ENCODE data around the gene BMPER.

Gene BMPER

DNA sequence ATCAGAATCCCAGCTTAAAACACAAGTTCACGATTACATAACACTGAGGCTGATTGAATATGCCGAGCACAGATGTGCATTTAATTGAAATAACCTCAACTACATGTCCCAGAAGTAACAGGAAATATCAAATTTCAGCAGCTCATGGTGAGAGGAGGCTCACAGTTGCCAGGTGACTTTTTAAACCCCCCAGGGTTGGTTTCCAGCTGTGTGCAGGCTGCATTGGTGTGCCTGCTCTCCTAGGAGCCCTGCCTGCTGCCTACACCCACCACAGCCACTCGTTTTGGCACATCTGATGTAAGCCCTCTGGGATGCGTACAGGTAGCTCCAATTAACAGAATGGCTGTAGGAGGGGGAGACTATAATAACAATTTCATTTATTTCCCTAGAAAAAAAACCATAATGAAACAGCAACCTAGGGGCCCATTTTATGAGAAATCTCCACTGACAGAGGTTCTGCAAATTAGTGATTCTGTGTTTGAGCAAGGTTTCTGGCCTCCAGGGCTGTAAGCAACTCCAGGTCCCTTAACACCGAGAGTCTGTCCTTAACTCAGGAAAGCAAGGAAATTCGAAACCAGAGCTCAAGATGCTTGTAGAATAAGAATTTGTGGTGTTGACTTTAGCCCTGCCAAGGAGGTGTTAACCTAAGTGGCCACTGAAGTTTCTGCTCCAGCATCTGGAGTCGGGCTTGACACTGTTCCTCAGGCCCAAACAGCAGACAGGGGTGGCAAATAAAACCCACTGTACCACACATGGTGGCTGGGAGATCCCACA lies 161.9 kb downstream of the BMPER start:
- no peak for DNase-seq

DNA sequence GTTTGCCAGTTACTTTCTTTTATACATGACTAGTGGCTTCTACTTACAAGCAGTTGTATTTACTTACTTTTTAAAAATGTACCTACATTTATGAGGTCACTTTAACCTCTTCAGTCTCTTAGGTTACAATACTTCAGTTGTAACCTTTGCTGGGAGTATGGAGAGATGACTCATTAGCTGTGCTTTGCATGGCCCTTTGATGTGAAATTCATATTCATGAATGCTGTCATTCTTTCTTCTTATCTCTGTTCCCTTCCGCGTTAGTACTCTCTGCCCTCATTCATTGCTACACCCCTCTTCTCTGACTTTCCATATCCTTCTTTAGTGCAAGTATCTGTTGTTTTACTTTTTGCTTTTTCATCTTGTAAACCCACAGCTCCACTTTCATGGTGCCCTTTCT lies 164.3 kb downstream of the BMPER start:
- no peak for DNase-seq

DNA sequence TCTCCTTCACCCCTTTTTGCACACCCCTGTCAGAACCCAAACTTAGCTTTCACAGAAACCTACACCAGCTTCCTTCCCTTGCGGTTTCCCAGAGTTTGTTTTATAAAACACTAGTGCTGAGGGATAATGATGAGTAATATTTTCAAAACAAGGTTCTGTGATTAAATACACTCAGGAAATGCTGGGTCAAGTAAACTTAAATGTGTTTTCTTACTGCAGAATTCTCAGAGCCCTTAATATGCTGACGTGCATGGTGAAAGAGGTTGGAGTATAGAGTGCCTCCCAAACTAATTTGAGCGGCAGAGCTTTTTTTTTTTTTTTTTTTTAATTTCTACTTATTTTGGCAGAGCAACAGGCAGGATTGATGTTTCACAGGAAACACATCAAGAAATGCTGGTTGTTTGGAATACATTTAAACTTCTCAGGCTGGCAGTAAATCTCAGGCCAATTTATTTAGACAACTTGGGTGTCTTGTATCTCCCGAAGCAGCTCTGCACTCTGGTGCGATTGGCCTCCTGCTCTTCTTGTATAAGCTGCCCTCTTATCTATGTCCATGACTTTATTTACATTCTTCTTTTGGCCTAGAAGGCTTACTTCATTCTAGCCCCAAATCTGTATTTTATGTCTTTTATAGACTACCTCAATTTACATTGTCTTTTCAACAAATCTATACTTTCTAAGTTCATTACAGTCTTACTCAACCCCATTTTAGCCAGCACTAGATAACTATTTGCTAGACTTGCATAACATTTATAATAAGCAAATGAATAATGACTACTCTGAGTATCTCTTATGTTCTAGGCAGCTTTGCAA lies 165.4 kb downstream of the BMPER start:
- no peak for DNase-seq

DNA sequence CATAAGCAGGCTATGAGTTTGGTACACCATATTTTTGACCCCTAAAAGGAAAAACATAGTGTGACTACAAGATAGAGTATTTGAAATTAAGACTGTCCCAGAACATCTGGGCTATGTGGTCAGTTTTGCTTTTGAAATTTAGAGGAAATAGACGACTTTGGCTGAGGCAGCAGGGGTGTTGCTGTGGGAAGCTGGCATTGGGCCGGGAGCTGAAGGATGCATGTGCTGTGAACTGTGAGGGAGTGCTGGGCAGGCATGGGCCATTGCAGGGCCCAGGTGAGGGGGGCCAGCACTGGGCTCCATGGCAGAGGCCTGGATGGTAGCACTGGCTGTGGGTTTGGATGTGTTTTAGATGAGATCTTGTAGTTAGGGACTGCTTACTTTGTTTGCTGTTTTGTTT lies 168.3 kb downstream of the BMPER start:
- DNase-seq: no peak

DNA sequence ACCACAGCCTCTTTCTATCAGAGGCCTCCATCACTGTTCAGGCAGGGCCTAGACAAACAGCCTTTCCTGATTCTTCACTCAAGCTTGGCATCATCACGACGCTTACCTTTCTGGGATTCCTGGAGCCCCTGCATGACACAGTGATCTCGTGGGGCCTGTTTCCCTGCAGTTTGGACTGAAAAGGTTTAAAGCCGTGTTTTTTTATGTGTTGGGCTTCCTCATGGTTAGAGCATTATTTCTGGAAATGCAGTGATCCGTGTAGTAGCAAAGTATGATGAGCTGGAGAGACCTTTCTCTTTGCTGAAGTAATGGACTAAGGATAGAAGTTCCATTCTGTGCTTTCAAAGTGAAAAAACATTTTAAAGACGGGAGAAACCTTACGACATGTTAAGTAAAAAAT lies 169.1 kb downstream of the BMPER start:
- DNase-seq: no peak

DNA sequence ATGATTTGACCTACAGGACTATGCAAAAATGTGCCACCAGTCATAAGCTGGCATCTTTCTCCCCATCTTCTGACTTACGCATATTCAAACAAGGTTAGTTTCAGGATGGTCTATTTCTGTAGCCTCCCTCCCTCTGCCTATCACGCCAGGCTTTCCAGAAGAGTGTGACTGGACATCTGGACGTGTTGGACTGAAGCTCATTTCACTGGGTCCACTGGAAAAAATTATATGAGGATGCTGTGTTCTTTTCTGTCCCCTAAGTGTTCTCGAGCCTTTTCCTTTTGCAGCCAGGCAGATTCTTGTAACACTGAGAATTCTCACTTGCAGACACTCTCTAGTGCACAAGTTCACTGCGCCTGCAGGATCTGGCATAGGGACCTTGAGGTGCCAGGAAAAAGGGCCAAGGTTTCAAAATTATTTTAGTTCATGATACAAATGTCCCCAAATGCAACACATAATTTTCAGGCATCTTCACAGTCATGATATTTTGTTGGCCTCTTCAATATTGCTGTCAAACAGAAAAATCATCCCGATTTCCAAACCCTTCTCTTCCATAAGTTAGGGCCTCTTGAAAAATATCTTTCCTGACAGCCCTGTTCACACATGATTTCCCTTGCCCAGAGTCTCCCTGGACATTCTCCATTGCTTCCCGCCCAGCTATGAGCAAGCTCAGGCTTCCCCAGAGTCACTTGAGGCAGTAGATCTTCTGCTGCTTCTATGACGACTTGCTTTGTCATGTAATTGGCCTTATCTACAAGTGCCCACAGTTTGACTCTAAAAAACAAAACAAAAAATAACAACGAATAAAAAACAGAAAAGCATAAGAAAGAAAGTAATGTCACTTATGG lies 170.4 kb downstream of the BMPER start:
- DNase-seq: no peak

DNA sequence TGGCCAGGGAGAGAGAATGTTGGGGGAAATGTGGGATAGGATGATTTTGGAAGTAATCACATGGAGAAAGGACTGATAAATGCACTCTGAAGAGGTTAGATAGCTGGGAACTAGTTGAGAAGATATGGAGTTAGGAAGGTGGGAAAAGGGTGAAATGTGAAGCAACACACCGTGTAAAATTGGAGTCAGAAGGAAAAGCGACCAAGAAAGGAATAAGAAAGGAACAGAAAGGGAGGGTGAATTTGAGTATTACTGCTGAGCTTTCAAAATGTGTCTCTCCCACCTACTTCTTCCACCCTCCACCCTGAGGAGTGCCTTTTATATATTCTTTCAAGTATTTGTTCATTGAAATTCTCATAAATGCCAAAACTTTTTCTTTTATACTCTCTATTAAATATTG lies 171.8 kb downstream of the BMPER start:
- no peak for DNase-seq

DNA sequence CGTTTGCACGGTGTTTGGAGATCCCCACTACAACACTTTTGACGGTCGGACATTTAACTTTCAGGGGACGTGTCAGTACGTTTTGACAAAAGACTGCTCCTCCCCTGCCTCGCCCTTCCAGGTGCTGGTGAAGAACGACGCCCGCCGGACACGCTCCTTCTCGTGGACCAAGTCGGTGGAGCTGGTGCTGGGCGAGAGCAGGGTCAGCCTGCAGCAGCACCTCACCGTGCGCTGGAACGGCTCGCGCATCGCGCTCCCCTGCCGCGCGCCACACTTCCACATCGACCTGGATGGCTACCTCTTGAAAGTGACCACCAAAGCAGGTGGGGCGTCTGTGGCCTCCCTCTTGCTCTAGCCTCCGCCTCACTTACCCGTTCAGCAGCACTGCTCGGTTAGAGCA lies 173.5 kb downstream of the BMPER start:
- DNase-seq: no peak

DNA sequence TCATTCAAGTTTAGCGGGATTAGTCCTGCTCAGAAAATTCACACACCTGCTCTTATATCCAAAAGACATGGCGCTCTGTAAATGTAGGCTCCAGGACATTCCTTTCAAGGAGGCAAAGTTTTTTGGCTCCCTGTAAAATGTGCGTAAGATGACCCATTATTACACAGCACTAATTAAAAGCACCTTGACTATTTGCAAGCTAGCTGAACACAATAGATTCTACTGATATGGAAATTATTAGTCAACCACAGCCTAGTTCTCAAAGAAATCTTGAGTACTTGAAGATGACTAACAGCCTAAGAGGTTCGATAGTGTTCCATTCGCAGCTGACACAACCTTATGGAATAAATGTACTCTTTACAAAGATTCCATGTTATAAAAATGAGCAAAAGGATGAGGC lies 175.2 kb downstream of the BMPER start:
- DNase-seq: no peak

DNA sequence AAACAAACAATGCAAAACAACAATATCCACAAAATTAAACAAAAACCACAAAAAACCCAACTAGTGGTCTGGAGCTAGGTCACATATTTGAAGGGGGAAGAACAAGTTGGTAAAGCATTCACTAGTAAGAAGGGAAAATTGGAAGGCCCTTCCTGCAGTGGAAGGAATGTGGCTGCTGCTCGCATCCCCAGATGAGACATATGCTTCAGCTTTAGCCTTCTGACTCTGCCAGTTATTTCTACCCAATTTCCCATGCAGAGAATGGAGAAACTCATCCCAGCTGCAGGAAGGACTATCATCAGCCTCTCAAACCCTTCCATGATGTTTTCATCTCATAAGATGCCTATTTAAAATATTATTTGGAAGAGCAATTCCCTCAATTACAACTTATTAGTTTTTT lies 176.6 kb downstream of the BMPER start:
- DNase-seq: no peak

DNA sequence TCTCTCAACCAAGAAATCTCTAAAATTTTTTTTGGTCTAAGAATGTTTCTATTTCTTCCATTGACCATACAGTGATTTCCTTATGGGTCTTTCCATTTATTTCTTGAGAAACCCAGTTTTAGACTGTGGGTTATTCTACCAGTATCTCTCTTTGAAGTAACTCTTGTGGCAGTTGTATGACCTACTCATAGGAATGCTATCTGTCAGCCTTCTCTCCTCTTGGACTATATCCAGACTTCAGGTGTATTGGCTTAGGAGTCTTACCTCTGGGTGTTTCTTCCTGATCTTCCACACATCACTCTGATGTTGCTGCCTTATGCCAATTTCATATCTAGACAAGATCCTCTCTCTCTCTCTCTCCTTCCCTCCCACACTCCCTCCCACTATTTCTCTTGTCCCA lies 178.1 kb downstream of the BMPER start:
- DNase-seq: no peak

DNA sequence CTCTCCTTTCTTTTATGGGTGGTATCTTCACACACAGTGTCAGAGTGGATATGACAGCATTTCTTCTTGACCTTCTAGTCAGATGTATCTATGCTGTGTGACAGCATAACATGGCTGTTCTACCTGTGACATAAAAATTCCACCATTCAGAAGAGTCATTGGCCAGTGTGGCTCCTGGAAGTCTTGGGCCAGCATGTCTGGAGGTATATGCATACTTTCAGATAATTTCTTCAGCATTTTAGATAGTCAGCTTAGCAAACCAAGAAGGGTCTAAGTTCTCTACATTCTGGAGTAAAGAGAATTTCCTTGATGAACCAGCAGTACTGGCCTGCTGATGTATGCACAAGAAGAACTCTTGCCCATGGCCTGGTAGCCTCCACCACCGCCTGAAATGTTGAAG lies 179.3 kb downstream of the BMPER start:
- no peak for DNase-seq

DNA sequence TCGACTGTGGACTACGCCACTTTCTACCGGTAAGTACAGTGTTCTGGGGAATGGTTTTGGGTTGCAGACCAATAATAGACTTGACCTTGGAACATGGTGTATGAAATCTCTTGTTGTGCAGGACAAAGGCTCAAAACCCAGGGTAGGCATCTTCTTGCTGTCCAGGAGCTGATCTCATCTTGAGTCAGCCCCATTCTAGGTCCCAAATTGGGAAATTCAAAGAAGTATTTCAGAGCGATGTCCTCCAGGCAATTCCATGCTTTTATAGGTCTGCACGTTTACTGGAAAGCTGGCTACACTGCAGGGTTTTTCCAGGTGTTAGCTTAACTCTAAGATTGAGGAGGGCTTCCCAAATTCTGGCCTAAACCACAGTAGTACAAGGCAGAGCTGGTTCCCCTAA lies 180.7 kb downstream of the BMPER start:
- DNase-seq: no peak

DNA sequence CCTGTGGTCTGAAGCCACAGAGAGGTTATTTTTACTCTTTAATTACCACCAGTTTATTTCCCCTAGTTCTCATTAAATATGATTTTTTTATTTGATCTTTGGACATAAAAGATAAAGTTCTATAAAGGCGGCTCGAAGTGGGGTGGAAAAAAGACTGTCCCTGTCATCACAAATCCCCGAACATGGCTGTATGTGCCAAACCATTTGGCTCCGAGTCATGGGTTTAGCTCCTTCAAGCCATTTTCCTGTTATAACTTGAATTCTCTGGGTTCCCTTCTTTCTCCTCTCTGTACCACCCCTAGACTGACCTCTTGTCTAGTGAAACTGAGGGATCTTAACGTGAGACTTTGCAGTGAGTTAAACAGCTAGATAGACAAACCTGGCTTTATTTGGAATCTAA lies 181.6 kb downstream of the BMPER start:
- no peak for DNase-seq

DNA sequence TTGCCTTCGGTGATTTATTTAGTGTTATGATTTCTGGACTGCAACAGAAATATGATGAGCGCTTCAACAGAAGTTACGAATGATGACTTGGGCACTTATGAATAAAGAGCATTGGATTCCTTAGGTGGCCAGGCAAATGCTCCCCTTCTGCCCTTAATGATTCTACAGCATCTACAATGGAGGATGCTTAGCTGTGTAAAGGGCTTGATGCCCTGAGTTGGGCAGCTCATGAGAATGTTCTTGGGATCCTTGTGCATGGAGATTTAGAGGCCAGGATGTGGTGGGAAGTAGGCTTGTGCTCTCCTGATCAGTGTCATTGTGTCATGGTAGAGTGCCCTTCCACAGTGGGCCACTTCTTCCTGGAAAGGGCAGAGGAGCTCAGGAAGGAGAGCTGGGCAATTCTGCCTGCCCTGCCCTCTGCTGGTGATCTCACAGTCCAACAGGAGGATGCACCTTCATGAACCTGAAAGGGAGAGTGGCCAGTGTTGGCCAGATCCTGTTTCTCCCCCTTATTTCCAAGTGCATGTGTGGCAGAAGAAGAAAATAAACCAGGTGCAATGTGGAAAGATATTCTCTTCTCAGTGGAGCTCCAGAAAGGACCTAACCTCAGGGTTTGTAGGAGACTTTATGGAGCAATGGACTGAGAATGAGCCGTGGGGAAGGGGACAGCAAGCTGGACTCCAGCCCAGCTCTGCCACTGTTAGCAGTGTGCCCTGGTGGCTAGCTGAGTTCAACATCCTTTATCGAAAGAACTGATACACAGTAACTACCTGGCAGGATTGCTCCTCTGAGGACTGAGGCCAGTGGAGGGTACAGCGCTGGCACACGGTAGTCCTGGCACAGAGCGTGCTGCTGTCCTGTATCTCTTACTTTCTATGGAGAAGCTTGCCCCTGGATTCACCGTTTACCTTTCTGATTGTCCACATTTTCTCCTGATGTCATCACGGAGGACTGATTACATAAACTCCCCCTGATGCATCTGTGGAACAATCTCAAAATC lies 182.9 kb downstream of the BMPER start:
- no peak for DNase-seq

DNA sequence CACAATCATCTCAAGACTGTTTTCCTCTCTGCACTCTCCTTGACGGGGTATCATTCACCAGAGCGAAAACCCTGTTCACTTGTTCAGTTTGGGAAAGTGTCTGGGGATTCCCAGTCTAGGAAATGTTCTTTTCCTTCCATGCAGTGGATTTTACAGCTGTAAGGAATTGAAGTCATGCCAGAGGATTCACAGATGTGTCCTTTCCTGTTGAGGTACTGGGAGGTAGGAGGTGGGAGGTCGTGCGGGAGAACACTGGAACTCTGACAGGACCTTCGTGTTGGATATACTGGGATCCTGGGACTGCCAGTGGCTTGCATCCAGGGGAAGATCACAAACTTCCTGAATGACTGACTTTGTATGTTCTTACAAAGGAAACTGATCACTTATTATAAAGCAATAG lies 185.5 kb downstream of the BMPER start:
- DNase-seq: no peak

DNA sequence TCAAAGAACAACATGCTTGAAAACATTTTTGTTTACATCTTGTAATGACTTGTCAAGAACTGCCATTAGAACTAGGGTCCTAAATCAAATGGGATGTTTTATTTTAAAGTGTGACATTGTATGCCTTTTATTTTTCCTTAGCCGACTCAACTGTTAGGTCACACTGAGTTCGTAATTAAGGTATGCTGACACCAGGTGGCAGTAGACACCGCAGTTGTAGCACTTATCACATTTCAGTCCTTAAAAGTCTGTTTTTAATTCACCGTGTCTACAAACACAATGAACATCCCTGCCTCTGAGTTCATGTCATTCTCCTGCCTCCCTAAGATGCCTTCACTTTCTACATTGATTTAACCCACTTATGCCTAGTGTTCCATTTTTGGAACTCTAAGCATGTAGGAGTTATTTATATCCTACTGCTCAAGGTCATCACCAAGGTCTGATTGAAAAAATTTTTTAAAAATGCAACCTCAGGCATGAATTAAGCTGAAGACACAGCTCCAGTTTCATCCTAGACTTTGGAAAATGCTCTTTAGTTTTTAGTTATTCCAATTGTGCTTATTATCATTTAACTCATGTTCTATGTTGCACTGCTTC lies 186.1 kb downstream of the BMPER start:
- DNase-seq: no peak

DNA sequence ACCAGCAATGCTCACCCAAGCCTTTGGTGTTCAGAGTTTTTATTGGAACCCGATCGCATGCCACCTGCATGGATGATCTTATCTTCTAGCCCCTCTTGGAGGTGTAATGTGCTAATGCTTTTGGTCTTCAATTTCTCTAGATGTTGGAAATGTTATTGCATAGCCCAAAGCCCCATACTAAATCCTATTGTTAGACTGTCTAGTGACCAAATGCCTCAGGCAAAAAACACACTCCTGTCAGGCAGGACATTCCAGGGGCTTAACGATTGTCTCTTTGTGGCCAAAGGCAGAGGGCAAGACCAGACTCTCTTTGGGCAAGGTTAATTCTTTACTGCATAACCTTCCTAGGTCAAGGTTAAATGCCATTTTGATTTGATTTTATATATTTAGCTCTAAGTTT lies 187.9 kb downstream of the BMPER start:
- DNase-seq: no peak

DNA sequence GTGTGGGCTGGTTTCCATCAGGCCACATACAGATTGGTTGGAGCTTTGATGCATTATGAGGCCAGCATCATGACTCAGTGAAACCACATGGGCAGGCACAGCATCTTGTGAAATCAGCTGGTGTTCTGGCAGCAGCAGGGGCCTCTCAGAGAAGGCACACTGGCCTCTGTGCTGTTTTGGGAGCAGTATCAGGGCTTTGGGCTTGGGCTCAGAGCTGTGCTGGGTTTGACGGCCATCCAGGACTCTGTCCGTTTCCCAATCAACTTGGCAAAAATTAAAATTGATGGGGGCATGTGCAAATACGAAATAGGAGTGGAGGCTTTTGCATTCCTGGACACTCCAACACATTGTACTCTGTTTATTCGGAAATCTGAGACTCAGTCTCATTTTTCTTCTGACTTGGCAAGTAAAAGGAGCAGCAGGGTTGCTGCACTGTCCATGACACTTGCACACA lies 190.9 kb downstream of the BMPER start:
- DNase-seq: no peak

DNA sequence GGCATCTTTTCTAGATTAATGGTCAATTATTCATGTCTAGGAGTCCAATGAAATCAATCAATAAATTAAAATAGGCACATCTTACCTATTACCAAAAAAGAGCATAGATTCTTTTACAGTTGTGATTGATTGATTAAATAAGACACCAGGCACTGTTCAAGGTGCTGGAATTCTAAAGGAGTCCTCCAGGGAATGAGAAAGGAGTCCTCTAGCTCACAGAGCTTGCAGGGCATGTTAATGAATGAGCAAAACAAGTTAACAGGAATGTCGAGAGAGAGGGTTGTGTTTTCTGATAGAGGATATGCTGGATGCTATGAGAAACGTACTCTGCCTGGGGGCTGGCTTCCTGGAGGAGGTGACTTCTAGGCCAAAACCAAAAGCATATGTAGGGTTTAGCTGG lies 191.4 kb downstream of the BMPER start:
- DNase-seq: no peak

DNA sequence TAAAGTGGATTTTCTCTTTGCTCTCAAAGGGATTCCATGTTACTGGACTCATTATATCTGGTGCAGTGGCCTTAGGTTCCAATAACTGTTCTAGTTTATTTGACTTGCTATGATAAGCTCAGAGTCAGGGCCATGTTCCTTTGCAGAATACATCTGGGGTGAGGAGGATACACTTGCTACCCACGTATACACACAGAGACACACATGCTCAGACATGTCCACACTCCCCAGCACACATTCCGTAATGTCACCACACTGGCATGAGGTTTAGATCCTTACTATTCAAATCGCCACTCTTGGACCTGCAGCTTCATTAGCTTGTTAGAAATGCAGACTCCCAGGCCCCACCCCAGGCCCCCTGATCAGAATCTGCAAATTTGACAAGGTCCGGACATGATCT lies 195.3 kb downstream of the BMPER start:
- DNase-seq: no peak

DNA sequence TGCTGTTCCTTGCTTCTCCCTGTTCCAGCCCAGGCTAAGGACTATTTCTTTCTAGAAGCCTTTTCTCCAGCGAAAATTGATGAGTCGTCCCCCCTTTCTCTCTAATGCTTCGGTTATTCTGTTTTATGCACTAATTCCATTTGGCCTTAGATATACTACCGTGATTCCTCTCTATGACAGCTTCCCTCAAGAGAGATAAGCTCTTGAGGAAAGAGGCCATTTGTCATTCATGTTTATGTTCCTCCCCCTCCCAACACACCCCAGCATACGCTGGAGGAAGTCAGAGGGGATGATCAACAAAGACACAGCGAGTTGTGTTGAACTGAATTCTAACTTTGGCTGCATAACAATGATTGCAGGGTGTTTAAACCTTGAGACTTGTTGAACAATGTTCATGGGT lies 198.8 kb downstream of the BMPER start:
- DNase-seq: no peak
